Measurements from ENCODE around the gene ADAMTS6. TPM values are rescaled to one million over a fixed set of nuclear protein-coding genes. Genes with fewer than 3 reads are reported as not detected.

The ADAMTS6 gene
- total and polyA plus RNA-seq, 2 experiments from 2014 or later, result 0.78 to 2.0 TPM

DNA sequence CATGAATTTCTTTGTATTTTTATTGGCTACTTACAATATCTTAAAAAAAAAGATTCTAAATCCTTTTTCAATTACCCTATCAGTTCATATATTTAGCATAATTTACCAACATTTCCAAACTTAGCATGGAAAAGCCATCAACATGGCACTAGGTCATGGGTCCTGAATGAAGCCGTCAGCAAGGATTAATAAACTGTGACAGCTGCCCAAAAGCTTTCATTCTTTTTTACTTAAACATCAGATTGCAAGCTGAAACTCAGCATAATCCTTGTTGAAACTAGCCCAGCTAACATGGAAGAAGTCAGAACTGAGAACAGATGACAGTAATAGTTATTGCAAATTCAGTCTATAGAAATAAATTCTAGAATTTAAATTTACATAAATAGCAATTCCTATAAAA, 209.8 kb downstream of the ADAMTS6 start:
- H3F3A ChIP-seq (replicated peaks; ENCODE audit: low read depth), result no peaks in the 10 kb centered on the region
- DNase-seq (ENCODE audit: low spot score), result no peak
- no peak overlapping the region for H2AFZ ChIP-seq
- H3K27ac ChIP-seq (ENCODE audit: low read depth), result no peak overlapping the region
- H3K9me2 ChIP-seq (ENCODE audit: insufficient read depth), result no peaks in the 10 kb centered on the region
- no peaks in the 10 kb centered on the region for H4K20me1 ChIP-seq (replicated peaks; ENCODE audit: insufficient read depth)
- no peak overlapping the region for H3K4me3 ChIP-seq
- H3K79me2 ChIP-seq (replicated peaks; ENCODE audit: insufficient read depth), result no peaks in the 10 kb centered on the region
- no peak overlapping the region for H3K4me3 Mint-ChIP-seq
- H3K27me3 Mint-ChIP-seq (ENCODE audit: insufficient read depth, low read depth, poor library complexity), result peaks cover 4% of the 10 kb centered on the region
- no peaks in the 10 kb centered on the region for H3K9me3 Mint-ChIP-seq
- H3K4me2 ChIP-seq, result no peak overlapping the region
- TF ChIP-seq, protein P1, sequence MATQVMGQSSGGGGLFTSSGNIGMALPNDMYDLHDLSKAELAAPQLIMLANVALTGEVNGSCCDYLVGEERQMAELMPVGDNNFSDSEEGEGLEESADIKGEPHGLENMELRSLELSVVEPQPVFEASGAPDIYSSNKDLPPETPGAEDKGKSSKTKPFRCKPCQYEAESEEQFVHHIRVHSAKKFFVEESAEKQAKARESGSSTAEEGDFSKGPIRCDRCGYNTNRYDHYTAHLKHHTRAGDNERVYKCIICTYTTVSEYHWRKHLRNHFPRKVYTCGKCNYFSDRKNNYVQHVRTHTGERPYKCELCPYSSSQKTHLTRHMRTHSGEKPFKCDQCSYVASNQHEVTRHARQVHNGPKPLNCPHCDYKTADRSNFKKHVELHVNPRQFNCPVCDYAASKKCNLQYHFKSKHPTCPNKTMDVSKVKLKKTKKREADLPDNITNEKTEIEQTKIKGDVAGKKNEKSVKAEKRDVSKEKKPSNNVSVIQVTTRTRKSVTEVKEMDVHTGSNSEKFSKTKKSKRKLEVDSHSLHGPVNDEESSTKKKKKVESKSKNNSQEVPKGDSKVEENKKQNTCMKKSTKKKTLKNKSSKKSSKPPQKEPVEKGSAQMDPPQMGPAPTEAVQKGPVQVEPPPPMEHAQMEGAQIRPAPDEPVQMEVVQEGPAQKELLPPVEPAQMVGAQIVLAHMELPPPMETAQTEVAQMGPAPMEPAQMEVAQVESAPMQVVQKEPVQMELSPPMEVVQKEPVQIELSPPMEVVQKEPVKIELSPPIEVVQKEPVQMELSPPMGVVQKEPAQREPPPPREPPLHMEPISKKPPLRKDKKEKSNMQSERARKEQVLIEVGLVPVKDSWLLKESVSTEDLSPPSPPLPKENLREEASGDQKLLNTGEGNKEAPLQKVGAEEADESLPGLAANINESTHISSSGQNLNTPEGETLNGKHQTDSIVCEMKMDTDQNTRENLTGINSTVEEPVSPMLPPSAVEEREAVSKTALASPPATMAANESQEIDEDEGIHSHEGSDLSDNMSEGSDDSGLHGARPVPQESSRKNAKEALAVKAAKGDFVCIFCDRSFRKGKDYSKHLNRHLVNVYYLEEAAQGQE (IDR thresholded peaks at IDR 0.05; ENCODE audit: unreplicated experiment), result no peak
- no peak for TF ChIP-seq NANOG (IDR thresholded peaks at IDR 0.05; ENCODE audit: borderline replicate concordance)
- no peak for TF ChIP-seq EZH2phosphoT487 (IDR thresholded peaks at IDR 0.05; ENCODE audit: unreplicated experiment)
- no peak for TF ChIP-seq STAT1 (IDR thresholded peaks at IDR 0.05; ENCODE audit: unreplicated experiment)
- peaks cover 20% of the 10 kb centered on the region for H3K4me1 Mint-ChIP-seq
- no peaks in the 10 kb centered on the region for H3K36me3 ChIP-seq (ENCODE audit: insufficient read depth)
- H3K27me3 ChIP-seq (ENCODE audit: insufficient read depth), result no peaks in the 10 kb centered on the region
- no peak for ATAC-seq
- H3K27ac Mint-ChIP-seq, result no peak overlapping the region
- peaks cover 15% of the 10 kb centered on the region for H3K4me1 ChIP-seq (ENCODE audit: insufficient read depth)
- H3K36me3 Mint-ChIP-seq (ENCODE audit: low read depth), result no peaks in the 10 kb centered on the region

DNA sequence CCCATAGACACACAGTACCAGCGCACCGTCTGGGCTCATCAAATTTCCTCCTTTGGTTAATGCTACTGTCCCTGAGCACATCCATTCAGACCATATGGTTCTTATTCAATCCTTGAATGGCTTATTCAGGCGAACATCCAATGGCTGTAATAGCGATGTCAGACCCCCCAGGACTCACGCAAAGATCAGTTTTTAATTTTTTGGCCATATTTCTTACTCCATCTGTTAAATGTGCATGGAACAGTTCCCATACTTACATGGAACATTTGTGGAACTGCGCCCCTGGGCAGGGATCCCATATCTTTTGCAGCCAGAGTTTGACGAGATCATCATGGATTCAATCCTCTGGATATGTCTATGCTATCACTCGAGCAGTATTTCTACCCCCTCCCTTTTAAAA, 213.2 kb downstream of the ADAMTS6 start:
- H3K4me3 Mint-ChIP-seq, result no peak overlapping the region
- H3K27ac Mint-ChIP-seq, result no peak overlapping the region
- H3K9me2 ChIP-seq (ENCODE audit: insufficient read depth), result no peaks in the 10 kb centered on the region
- no peaks in the 10 kb centered on the region for H3K27me3 Mint-ChIP-seq (ENCODE audit: insufficient read depth, low read depth, poor library complexity)
- H3K4me1 Mint-ChIP-seq, result peaks cover 23% of the 10 kb centered on the region
- H3K27me3 ChIP-seq (ENCODE audit: insufficient read depth), result no peaks in the 10 kb centered on the region
- no peaks in the 10 kb centered on the region for H3K79me2 ChIP-seq (replicated peaks; ENCODE audit: insufficient read depth)
- no peak overlapping the region for H3K27ac ChIP-seq (ENCODE audit: low read depth)
- H3K9me3 Mint-ChIP-seq, result no peaks in the 10 kb centered on the region
- TF ChIP-seq ZNF114 (CRISPR knock-in tag; IDR thresholded peaks at IDR 0.05) (no peak), STAT1 (IDR thresholded peaks at IDR 0.05; ENCODE audit: unreplicated experiment) (no peak)
- TF ChIP-seq, protein P1 (IDR thresholded peaks at IDR 0.05; ENCODE audit: unreplicated experiment), result no peak
- no peaks in the 10 kb centered on the region for H4K20me1 ChIP-seq (replicated peaks; ENCODE audit: insufficient read depth)
- H3F3A ChIP-seq (replicated peaks; ENCODE audit: low read depth), result no peaks in the 10 kb centered on the region
- H3K36me3 Mint-ChIP-seq (ENCODE audit: low read depth), result no peaks in the 10 kb centered on the region
- H3K4me3 ChIP-seq, result no peak overlapping the region
- H3K4me1 ChIP-seq (ENCODE audit: insufficient read depth), result peaks cover 24% of the 10 kb centered on the region
- ATAC-seq (no peak), DNase-seq (ENCODE audit: low spot score) (no peak)
- no peaks in the 10 kb centered on the region for H3K36me3 ChIP-seq (ENCODE audit: insufficient read depth)
- no peak overlapping the region for H2AFZ ChIP-seq
- no peak overlapping the region for H3K4me2 ChIP-seq

Data from GM23338 (cell line).